Neural progenitor cell (in vitro differentiated cells): ENCODE data around the gene EHF.

Experiments used
- CTCF ChIP-seq: fragments of 200-600 bp; sonication (generic); IDR thresholded peaks from 2 replicates; pipeline ENCODE4 v1.5.1; 2017; ENCODE audit warnings: antibody characterized with exemption, mild to moderate bottlenecking
- EZH2 ChIP-seq: fragments of 200-600 bp; sonication (generic); IDR thresholded peaks from 2 replicates; pipeline ENCODE4 v1.6.1; 2017; ENCODE audit warnings: antibody characterized with exemption, mild to moderate bottlenecking, moderate library complexity
- EZH2phosphoT487 ChIP-seq: fragments of 200-600 bp; sonication (generic); IDR thresholded peaks from 2 replicates; pipeline ENCODE4 v1.6.1; 2017; ENCODE audit warnings: antibody characterized with exemption

GRCh38 chr11:34588701-34589100 is 32.2 kb upstream of the EHF start:
- TF ChIP-seq CTCF, result no peak
- no peak for TF ChIP-seq EZH2
- no peak for TF ChIP-seq EZH2phosphoT487
